HG02610 (cell line): ENCODE data around the gene LRRC3.
A peak's percentile ranks its signal among the peaks of the same experiment; 100 is the strongest.
"Not testable (repeated sequence)": the region's sequence is repeated elsewhere in the genome, so short reads cannot be mapped to it uniquely, and the experiment has no call there.

Experiments used
- ATAC-seq: cut with Tn5 transposase; IDR thresholded peaks from one replicate; pipeline ENCODE4 v1.9.1; 2021; ENCODE audit warnings: mild to moderate bottlenecking, moderate library complexity; ENCODE audit not compliant: unreplicated experiment

The LRRC3 gene, protein sequence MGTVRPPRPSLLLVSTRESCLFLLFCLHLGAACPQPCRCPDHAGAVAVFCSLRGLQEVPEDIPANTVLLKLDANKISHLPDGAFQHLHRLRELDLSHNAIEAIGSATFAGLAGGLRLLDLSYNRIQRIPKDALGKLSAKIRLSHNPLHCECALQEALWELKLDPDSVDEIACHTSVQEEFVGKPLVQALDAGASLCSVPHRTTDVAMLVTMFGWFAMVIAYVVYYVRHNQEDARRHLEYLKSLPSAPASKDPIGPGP

DNA sequence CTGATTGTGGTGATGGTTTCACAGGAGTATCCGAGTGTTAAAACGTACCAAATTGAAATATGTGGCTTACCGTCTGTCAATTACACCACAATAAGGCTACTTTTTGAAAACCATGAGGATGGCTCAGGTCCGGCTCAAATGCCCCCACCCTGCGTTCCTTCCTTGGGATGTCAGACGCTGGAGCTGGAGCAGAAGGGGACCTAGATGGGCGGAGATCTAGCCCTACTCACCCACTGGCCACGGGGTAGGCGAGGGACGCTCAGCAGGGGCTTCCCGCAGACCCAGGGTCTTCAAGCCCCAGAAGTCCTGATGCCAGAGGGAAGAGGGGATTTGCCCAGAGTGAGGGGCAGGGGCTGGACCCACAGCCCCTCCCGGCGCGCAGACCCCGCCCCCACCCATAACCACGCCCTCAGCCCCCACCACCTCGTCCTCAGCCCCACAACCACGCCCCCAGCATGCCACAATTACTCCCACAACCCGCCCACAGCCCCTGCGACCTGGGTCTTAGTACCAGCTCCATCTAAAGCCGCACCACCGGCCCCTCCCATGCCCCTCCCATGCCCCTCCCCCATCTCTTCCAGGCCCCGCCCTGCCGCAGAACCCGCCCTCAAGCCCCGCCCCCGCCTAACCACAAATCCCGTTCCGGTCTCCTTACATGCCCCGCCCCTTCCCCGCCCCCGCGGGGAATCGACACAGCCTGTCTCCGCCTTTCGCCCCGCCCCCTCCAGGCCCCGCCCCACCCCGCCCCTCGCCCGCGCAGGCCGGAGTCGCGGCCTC lies at the start of gene LRRC3:
LRRC3 (plus strand) TSS at position 764 of the 777 bp plus-strand sequence. CDS start 1,135 bp downstream, outside the sequence.
- peak; percentile 42 for ATAC-seq

DNA sequence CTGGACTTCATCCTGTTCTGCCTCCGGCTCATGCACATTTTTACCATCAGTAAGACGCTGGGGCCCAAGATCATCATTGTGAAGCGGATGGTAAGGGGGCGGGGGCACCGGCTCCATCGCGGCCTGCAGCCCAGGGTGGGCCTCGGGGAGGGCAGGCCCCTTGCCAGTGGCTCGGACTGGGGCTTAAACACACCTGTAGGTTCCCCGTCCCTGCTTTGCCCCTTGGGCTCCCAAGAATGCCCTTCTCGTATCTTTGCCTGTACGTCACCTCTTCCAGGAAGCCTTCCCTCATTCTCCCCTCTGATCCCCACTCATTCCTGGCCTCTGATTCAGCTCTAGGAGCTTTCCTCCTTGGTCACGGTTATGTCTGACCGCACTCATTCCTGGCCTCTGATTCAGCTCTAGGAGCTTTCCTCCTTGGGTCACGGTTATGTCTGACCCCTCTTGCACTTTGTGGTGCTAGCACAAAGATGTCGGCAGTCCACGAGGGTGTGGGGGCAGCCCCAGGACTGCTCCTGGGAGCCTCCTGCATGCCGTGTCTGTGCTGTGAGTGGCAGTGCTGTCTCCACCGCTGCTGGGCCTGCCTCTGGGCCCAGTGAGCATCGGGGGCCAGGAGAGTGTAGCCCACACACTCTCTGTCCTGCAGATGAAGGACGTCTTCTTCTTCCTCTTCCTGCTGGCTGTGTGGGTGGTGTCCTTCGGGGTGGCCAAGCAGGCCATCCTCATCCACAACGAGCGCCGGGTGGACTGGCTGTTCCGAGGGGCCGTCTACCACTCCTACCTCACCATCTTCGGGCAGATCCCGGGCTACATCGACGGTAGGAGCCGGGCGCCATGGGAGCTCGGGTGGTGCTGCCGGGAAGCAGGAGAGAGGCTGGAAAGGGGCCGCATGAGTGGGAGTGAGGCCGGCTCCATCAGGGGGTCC lies 49.1 kb upstream of the LRRC3 start:
- ATAC-seq, result no peak

DNA sequence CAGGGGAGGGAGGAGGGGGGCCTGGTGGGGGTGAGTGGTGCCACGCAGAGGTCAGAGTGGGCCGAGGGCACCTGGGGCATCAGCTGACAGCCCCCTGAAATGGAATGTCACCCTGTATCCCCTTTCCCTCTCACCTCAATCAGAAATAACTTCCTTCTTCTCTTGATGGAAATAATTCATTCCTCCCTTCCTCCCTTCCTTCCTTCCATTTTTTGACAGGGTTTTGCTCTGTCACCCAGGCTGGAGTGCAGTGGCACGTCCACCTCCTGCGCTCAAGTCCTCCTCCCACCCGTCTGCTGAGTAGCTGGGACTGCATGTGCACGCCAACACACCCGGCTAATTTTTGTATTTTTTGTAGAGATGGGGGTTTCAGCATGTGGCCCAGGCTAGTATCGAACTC lies 48.4 kb upstream of the LRRC3 start:
- no peak for ATAC-seq

DNA sequence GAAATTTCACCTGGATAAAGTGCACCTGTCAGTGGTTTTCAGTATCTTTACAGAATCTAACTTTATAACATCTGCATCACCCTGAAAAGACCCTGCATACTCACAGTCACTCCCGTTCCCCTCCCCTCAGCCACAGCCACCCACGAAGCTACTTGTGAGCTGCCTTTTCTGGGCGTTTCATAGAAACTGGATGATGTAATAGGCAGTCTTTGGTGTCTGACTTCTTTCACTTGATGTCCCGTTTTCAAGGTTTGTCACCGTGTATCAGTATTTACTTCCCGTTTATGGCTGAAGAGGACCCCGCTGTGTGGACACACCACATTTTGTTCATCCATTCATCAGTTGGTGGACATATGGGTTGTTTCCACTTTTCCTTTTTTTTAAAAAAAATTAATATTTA lies 47.8 kb upstream of the LRRC3 start:
- ATAC-seq, result no peak

DNA sequence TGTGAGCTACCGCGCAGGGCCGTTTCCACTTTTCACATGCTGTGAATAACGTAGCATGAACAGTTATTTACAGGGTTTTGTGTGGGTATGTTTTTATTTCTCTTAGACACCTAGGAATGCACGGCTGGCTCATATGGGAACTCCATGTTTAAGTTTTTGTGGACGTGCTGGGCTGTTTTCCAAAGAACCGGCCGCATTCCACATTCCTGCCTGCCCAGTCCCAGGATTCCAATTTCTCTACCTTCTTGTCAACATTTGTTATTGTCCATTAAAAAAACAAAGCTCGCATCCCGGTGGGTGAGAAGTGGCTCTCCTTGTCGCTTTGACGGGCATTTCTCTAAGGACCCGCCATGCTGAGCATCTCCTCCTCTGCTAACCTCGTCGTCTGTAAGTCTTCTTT lies 47.1 kb upstream of the LRRC3 start:
- ATAC-seq, result no peak

DNA sequence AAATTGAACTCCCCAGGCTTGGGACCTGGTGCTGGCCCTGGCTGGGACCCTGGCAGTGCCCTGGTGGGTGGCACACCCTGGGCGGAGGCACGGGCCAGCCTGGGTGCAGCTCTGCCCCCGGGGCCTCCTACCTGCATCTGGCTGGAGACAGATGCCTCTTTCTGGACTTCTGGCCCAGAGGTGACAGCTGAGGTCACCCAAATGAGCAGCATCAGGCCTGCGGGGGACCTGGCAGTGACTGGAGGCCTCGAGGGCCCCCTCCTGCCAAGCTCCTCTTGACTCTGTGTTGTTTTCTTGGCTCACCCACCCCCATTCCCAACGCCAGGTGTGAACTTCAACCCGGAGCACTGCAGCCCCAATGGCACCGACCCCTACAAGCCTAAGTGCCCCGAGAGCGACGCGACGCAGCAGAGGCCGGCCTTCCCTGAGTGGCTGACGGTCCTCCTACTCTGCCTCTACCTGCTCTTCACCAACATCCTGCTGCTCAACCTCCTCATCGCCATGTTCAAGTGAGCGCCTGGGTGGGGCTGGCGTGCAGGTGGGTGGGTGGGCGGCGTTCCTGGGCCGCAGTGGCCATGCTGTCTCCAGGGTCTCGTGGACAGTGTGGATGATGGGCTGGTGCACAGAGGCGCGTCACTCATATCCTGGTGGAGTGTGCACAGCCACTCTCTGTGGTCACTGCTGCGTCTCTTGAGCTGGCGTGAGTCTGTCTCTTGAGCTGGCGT lies 41.6 kb upstream of the LRRC3 start:
- ATAC-seq, result no peak

DNA sequence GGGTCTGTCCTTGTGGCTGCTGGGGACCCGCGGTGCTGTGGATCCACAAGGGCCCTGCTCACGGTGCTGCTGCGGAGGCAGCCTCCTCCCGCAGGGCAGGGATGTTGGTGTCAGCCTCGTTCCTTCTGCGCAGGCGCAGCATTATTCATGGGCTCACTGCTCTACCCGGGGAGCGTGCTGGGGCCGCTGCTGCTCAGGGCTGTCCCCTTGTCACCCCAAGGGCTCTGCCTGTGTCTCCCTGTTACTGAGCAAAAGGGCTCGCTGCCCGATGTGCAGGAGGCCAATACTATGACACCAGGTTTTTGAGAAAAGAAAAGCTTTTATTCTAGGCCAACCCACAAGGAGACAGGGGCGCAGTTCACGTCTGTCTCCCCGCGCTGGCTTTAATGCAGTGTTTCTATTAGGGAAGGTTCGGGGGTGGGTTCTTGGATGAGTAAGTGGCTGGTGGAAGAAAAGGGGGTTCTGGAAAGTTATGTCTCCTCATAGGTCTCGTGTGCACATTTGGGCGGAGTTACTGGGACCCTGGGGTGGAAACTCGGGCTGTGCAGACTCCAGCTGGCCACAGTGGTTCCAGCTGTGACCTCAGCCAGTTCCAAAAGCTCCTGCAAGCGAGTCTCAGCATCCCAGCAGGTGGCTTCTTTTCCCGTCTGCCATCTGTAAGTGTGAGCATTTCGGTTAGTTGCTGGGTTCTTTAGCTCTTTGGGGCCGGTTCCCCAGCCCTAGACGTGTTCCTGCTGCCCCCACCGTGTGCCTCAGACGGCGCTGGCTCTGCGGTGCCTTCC lies 40.8 kb upstream of the LRRC3 start:
- ATAC-seq, result no peak

DNA sequence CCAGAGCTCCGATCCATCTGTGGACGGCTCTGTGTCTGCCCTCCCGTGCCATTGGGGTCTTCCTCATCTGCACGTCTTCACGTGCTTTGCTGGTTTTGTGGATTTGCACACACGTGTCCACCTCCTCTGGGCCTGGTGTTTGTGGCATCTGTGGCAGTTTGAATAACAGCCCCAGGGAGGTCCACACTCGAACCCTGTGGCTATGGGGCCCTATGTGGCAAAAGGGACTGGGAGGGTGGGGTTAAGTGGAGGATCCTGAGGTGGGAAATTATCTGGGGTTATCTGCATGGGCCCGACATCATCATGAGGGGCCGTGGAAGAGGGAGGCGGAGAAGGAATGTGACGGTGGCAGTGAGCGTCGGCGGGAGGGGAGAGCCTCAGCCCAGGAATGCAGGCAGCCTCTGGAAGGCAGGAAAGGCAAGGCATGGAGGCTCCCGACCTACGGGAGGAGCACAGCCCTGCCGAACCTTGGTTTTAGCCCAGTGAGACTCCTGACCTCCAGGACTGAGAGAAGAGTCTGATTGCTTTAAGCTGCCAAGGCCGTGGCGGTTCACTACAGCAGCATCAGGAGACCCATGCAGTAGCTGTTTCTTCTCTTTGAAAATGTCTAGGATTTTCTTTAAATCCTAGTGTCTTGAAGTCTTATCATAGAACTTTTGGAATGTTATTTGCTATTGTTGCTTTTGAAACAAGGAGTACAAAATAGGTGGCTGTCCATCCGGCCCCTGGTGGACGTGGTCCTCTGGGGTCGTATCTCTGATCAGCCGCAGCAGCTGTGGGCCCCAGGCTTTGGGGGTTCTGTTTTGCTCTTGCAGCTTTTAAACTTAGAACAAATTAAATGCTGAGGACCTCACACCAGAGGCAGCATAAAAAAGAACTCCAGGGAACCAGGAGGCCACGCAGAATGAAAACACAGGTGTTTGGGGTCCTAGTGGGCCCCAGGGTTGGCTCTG lies 40.0 kb upstream of the LRRC3 start:
- ATAC-seq, result no peak

DNA sequence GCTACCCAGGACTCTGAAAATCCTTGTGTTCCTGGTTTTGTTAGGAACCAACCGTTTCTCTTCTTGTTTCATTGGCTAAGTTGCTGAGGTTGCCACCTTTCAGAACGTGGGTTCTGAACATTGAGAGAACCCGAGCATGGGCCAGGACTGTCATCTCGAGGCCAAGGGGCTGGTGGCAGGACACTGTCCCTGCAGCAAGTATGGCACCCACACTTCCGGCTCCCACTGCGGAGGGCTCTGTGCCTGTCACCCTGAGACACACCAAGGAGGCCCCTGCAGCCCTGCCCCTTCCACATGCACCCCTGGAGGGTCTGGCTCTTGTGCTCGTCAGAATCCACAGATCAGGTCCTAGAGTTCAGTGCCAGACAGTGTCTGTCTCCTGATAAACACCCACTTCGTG lies 39.1 kb upstream of the LRRC3 start:
- ATAC-seq, result no peak

DNA sequence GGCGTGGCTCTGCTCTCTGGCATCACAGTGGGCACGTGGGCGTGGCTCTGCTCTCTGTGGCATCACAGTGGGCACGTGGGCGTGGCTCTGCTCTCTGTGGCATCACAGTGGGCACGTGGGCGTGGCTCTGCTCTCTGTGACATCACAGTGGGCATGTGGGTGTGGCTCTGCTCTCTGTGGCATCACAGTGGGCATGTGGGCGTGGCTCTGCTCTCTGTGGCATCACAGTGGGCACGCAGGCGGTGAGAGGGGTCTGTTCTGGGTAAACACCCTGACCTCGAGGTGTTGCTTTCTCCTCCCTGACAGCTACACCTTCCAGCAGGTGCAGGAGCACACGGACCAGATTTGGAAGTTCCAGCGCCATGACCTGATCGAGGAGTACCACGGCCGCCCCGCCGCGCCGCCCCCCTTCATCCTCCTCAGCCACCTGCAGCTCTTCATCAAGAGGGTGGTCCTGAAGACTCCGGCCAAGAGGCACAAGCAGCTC lies 37.6 kb upstream of the LRRC3 start:
- not testable (repeated sequence) for ATAC-seq

DNA sequence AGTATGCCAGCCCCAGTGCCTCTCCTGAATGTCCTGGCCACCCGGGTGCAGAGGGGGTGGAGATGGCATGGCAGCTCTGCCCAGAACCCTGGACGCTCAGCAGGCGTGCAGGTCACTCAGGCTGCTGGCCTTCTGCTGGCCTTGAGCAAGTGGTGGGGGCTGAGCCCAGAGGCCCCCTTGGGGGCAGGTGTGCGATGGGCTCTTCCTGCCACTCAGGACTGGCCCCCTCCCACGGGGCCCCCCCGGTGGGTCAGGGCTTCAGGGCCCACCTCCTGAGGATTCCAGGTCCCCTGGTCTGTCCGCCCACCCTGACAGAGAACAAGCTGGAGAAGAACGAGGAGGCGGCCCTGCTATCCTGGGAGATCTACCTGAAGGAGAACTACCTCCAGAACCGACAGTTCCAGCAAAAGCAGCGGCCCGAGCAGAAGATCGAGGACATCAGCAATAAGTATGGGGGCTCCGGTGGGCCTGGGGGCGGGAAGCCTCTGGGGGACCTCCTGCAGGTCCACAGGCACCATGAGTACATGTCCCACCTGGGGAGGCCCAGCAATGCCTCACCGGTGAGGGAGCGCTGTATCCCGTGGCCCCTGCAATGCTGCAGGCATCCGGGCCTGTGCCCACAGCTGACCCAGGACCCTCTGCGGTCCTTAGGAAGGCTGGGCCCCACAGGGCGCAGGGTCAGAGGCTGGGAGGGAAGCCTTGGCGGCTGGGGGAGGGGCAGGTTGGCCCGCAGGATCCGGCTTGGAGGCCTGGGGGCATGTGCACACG lies 37.0 kb upstream of the LRRC3 start:
- no peak for ATAC-seq

DNA sequence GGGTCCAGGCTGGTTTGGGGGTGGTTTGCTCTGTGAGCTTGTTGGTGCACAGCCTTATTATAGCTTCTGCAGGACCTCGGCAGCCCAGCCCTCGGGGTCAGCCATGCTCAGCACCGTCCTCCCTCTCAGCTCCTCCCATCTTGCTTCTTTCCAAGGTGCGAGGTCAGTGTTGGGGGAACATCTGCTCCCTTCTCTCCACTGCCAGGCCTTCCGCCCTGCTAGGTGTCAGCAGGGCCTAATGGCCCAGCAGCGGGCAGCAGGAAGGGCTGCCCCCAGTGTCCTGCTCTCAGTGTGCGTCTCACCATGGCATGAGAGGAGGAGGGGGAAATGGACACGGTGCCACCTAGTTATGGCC lies 36.5 kb upstream of the LRRC3 start:
- no peak for ATAC-seq

DNA sequence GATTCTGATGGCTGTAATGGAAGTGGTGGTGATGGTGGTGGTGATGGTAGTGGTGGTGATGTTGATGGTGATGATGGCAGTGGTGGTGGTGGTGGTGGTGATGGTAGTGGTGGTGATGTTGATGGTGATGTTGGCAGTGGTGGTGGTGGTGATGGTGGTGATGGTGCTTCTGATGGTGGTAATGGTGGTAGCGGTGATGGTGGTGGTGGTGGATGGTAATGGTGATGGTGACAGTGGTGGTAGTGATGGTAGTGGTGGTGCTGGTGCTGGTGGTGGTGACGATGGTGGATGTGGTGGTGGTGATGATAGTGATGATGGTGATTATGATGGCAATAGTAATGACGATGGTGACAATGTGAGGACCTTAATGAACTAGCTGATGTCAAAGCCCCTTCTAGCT lies 35.6 kb upstream of the LRRC3 start:
- ATAC-seq, result no peak

DNA sequence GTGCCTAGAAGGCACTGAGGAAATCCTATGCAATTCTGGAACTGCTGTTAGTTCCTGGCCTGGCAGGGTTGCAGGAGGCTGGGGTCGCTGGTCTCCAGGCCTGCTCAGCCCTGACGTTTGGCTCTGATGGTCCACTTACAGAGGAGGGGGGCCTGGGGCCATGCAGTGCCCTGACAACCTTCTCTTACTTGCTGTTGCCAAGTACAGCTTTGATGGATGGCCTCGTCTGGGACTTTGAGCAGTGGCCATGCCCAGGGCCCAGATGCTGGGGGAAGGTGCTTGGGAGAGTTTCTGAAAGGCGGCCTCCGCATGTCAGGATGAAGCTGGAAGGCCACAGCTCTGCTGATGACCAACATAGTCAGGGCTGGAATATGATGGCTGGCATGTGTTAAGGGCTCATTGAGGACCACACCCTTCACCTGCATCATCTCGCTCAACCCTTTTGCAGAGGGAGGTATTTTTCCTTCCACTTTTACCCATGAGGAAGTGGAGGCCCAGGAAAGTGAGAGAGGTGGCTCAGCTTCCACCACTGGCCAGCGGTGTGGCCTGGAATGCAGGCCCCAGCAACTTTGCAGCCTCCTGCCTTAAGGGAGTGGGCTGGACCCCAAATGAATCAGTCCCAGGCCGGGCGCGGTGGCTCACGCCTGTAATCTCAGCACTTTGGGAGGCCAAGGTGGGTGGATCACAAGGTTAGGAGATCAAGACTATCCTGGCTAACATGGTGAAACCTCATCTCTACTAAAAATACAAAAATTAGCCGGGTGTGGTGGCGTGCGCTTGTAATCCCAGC lies 34.7 kb upstream of the LRRC3 start:
- no peak for ATAC-seq

DNA sequence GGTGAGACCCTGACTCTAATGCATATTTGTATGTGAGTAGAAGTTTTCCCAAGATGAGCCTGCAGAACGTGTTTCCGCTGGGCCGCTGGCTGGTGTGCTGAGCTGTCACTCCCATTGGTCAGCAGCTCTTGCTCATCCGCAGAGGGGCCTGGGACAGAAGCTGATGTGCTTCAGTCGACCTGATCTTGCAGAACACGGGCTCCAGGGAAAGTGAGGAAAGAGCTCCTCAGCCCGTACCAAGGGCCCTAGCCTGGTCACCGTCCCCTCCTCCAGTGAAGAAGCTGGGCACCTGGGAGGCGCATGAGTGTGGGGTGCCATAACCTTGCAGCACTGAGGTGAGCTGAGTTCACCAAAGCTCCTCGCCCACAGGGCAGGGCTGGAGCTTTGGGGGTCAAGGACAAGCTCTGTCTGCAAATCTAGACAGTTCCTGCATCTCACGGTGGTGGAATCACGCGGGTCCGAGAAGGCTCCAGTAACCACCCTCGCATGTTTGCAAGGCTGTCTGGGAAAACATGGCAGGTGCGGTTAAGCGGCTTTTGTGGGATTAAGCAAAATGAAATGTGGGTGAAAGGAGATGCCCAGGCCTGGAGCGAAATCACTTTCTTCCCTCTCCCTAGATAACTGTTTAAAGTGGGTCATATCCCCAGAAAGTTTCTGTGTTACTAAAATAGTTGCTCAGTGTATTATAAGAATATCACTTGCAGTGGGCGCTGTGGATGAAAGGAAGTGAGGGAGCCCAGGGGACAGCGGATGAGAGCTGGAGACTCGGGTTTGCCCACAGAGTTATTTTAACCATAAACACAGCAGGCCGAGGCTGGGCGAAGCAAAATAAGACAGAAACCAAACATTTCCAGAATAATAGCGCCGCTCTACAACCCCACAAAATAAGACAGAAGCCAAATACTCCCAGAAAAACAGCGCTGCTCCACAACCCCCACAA lies 33.1 kb upstream of the LRRC3 start:
- ATAC-seq, result no peak

DNA sequence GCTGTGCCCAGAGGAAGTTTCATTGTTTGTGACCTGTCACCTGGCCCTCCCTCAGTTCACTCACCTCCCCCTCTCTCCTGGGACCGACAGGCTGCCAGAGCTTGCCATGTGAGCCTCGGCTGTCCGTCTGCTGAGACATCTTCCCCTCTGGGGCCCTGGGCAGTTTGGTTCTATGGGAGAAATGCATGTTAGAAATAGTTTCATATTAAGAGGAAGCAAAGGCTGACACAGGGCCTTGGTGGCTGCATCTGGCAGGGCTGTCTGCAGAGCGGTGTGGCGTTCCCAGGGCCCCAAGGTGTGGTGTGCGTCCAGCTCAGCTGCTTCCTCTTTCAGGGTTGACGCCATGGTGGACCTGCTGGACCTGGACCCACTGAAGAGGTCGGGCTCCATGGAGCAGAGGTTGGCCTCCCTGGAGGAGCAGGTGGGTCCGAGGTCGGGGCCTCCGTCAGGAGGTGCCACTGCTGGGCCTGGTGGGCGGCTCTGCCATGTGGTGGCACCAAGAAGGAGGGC lies 31.9 kb upstream of the LRRC3 start:
- no peak for ATAC-seq
